Neural progenitor cell (in vitro differentiated cells): Measurements from ENCODE around the gene GOPC. TPM values are rescaled to one million over a fixed set of nuclear protein-coding genes. Genes with fewer than 3 reads are reported as not detected.

Experiments
- DNase-seq: peaks from one replicate; pipeline ENCODE4 v3.0.0-alpha.2; 2016; ENCODE audit warnings: low spot score
- H2AFZ ChIP-seq: fragments of 200-600 bp; sonication (generic); replicated peaks from 2 replicates; pipeline ENCODE4 v1.6.1; 2016; ENCODE audit warnings: antibody characterized with exemption
- H3F3A ChIP-seq: fragments of 200-600 bp; sonication (generic); 2 replicates; pipeline ENCODE4 v1.6.1; 2016; ENCODE audit warnings: antibody characterized with exemption, low read depth
- H3K27ac ChIP-seq: fragments of 200-600 bp; sonication (generic); 2 replicates; pipeline ENCODE4 v1.5.1; 2016; ENCODE audit warnings: mild to moderate bottlenecking
- H3K27me3 ChIP-seq: fragments of 200-600 bp; sonication (generic); 2 replicates; pipeline ENCODE4 v1.6.1; 2016; ENCODE audit warnings: mild to moderate bottlenecking, moderate library complexity
- H3K36me3 ChIP-seq: fragments of 200-600 bp; sonication (generic); 2 replicates; pipeline ENCODE4 v1.5.1; 2016
- H3K4me1 ChIP-seq: fragments of 200-600 bp; sonication (generic); 2 replicates; pipeline ENCODE4 v1.6.1; 2016; ENCODE audit warnings: mixed run types
- H3K4me2 ChIP-seq: fragments of 200-600 bp; sonication (generic); 2 replicates; pipeline ENCODE4 v1.6.1; 2016
- H3K4me3 ChIP-seq: fragments of 200-600 bp; sonication (generic); 2 replicates; pipeline ENCODE4 v1.5.1; 2016
- H3K79me2 ChIP-seq: fragments of 200-600 bp; sonication (generic); 2 replicates; pipeline ENCODE4 v1.6.1; 2016; ENCODE audit warnings: low read depth
- H3K9ac ChIP-seq: fragments of 200-600 bp; sonication (generic); 2 replicates; pipeline ENCODE4 v1.6.1; 2016
- H3K9me3 ChIP-seq: fragments of 200-600 bp; sonication (generic); 2 replicates; pipeline ENCODE4 v1.5.1; 2016; ENCODE audit warnings: low read depth
- H4K20me1 ChIP-seq: fragments of 200-600 bp; sonication (generic); 2 replicates; pipeline ENCODE4 v1.6.1; 2016; ENCODE audit warnings: low read depth
- H3K27ac Mint-ChIP-seq: 3 replicates; pipeline ENCODE4 v1.8.0; 2021; ENCODE audit warnings: mixed read lengths
- H3K27me3 Mint-ChIP-seq: 2 replicates; pipeline ENCODE4 v1.8.0; 2022; ENCODE audit warnings: low read depth, mild to moderate bottlenecking, inconsistent platforms, moderate library complexity, mixed read lengths; ENCODE audit not compliant: insufficient read depth
- H3K36me3 Mint-ChIP-seq: 3 replicates; pipeline ENCODE4 v1.8.0; 2021; ENCODE audit warnings: mixed read lengths
- H3K4me1 Mint-ChIP-seq: 3 replicates; pipeline ENCODE4 v1.8.0; 2021; ENCODE audit warnings: mixed read lengths
- H3K4me3 Mint-ChIP-seq: 3 replicates; pipeline ENCODE4 v1.8.0; 2021; ENCODE audit warnings: mild to moderate bottlenecking, moderate library complexity, mixed read lengths
- H3K9me3 Mint-ChIP-seq: 3 replicates; pipeline ENCODE4 v1.8.0; 2020; ENCODE audit warnings: mixed read lengths
- EZH2 ChIP-seq: fragments of 200-600 bp; sonication (generic); IDR thresholded peaks from 2 replicates; pipeline ENCODE4 v1.6.1; 2017; ENCODE audit warnings: antibody characterized with exemption, mild to moderate bottlenecking, moderate library complexity
- EZH2phosphoT487 ChIP-seq: fragments of 200-600 bp; sonication (generic); IDR thresholded peaks from 2 replicates; pipeline ENCODE4 v1.6.1; 2017; ENCODE audit warnings: antibody characterized with exemption
- total RNA-seq: library from RNA; depleted of rRNA; stranded (reverse); fragments of >200 nt; gene quantifications from 2 replicates; pipeline ENCODE4 v1.2.3, GENCODE V29; 2015; ENCODE audit warnings: low replicate concordance
- TF ChIP-seq, protein P1 (sequence below): fragments of 200-600 bp; sonication (generic); IDR thresholded peaks from 2 replicates; pipeline ENCODE4 v1.5.1; 2017; ENCODE audit warnings: antibody characterized with exemption, mild to moderate bottlenecking

GOPC gene
- total RNA-seq, 1 donor from 2014 or later = 39.2 TPM

DNA sequence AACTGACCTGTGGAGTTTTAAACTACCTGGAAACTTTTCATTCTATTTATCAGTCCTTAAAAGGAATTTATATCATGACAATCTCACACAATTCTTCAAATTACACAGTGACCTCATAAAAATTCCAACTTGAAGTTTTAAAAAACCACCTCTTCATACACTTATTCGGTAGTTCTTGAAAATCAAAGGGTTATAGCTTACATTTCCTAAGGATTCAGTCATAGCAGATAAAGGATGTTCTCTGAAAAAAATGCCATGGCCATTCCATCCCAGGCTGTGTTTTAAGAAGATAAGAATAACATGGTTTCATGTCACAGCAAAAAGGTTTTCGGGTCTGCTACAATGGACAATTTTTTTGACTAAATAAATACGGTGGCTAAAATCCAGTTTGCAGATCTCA lies 41.2 kb downstream of the GOPC start:
- no peak overlapping the region for H3K4me2 ChIP-seq
- no peak overlapping the region for H3K27ac ChIP-seq
- peaks cover 15% of the 10 kb centered on the region for H3K36me3 ChIP-seq
- H4K20me1 ChIP-seq = no peaks in the 10 kb centered on the region
- no peak overlapping the region for H3K9ac ChIP-seq
- no peaks in the 10 kb centered on the region for H3K4me1 Mint-ChIP-seq
- no peak overlapping the region for H3K4me3 ChIP-seq
- H3K27me3 Mint-ChIP-seq = no peaks in the 10 kb centered on the region
- TF ChIP-seq EZH2phosphoT487 (no peak), EZH2 (no peak)
- TF ChIP-seq, protein P1, sequence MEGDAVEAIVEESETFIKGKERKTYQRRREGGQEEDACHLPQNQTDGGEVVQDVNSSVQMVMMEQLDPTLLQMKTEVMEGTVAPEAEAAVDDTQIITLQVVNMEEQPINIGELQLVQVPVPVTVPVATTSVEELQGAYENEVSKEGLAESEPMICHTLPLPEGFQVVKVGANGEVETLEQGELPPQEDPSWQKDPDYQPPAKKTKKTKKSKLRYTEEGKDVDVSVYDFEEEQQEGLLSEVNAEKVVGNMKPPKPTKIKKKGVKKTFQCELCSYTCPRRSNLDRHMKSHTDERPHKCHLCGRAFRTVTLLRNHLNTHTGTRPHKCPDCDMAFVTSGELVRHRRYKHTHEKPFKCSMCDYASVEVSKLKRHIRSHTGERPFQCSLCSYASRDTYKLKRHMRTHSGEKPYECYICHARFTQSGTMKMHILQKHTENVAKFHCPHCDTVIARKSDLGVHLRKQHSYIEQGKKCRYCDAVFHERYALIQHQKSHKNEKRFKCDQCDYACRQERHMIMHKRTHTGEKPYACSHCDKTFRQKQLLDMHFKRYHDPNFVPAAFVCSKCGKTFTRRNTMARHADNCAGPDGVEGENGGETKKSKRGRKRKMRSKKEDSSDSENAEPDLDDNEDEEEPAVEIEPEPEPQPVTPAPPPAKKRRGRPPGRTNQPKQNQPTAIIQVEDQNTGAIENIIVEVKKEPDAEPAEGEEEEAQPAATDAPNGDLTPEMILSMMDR = no peak
- no peaks in the 10 kb centered on the region for H3K79me2 ChIP-seq
- no peaks in the 10 kb centered on the region for H3K27me3 ChIP-seq
- no peaks in the 10 kb centered on the region for H3K4me1 ChIP-seq
- H3F3A ChIP-seq = no peaks in the 10 kb centered on the region
- H3K27ac Mint-ChIP-seq = no peak overlapping the region
- no peaks in the 10 kb centered on the region for H3K9me3 ChIP-seq
- no peaks in the 10 kb centered on the region for H3K9me3 Mint-ChIP-seq
- DNase-seq = no peak
- peaks cover 4% of the 10 kb centered on the region for H3K36me3 Mint-ChIP-seq
- H3K4me3 Mint-ChIP-seq = no peak overlapping the region
- no peak overlapping the region for H2AFZ ChIP-seq

DNA sequence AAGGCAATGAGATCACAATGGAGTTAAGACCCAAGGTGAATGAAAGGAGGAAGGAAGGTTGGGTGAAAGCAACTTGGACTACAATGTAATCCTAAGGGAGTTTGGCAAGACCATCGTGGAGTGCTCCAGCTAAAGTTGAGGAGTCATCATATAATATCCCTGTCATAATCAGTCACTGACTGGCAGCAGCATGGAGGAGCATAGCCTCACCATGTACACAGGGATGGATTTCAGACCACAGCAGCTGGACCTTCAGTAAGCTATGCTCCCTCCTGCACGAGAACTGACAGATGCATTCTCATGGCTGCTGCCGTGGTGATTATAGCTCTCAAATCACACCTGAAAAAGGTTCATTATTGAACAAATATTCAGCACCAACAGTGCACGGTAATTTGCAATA lies 43.0 kb downstream of the GOPC start:
- Histone ChIP-seq H3K4me2 (no peak overlapping the region), H3F3A (no peaks in the 10 kb centered on the region), H4K20me1 (no peaks in the 10 kb centered on the region), H3K9ac (no peak overlapping the region), H3K27me3 (no peaks in the 10 kb centered on the region), H3K79me2 (no peaks in the 10 kb centered on the region), H3K27ac (no peak overlapping the region), H2AFZ (no peak overlapping the region), H3K4me1 (no peaks in the 10 kb centered on the region), H3K36me3 (peaks cover 6% of the 10 kb centered on the region), H3K4me3 (no peak overlapping the region), H3K9me3 (no peaks in the 10 kb centered on the region)
- Mint-ChIP-seq H3K9me3 (no peaks in the 10 kb centered on the region), H3K27ac (no peak overlapping the region), H3K4me1 (no peaks in the 10 kb centered on the region), H3K36me3 (peaks cover 2% of the 10 kb centered on the region), H3K27me3 (no peaks in the 10 kb centered on the region), H3K4me3 (no peak overlapping the region)
- TF ChIP-seq EZH2 = no peak
- TF ChIP-seq, protein P1 = no peak
- no peak for DNase-seq

DNA sequence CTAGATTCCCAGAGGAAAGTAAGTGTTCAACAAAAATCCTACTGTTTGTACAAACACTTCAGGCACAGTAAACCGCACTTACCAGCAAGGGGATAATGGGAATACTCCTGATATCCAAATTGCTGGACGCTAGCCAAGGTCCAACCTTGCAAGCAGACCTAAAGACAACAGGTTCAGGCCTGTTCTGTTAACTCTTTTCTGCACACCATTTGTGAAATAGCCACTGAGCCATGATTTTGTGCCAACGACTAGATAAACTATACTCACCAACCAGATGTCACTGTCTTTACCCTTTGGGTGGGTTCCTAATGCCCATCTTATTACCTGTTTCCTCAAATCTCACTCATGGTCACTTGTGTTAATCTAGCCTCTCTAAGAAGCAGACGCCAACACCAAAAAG lies 43.5 kb downstream of the GOPC start:
- Histone ChIP-seq H3K4me1 (no peaks in the 10 kb centered on the region), H3K27ac (no peak overlapping the region), H3K36me3 (peaks cover 6% of the 10 kb centered on the region), H3K4me2 (no peak overlapping the region), H3K9ac (no peak overlapping the region), H3K9me3 (no peaks in the 10 kb centered on the region), H3F3A (no peaks in the 10 kb centered on the region), H3K79me2 (no peaks in the 10 kb centered on the region), H2AFZ (no peak overlapping the region), H4K20me1 (no peaks in the 10 kb centered on the region), H3K4me3 (no peak overlapping the region), H3K27me3 (no peaks in the 10 kb centered on the region)
- Mint-ChIP-seq H3K4me1 (no peaks in the 10 kb centered on the region), H3K27ac (no peak overlapping the region), H3K27me3 (no peaks in the 10 kb centered on the region), H3K4me3 (no peak overlapping the region), H3K9me3 (no peaks in the 10 kb centered on the region), H3K36me3 (peaks cover 2% of the 10 kb centered on the region)
- DNase-seq = no peak
- TF ChIP-seq EZH2phosphoT487 = no peak
- TF ChIP-seq, protein P1 = no peak
- no peak for TF ChIP-seq EZH2
